Panc1 (cell line): ENCODE results near the gene MKRN2. TPM values are rescaled to one million over a fixed set of nuclear protein-coding genes. Genes with fewer than 3 reads are reported as not detected.

Experiments used
- ATAC-seq: fragments of 200-7000 bp; cut with Tn5 transposase; 2 replicates; pipeline ENCODE4 v1.9.1; 2020; ENCODE audit warnings: mild to moderate bottlenecking, moderate library complexity
- BruUV-seq: library from RNA; stranded (reverse); fragments of 400-500 nt; replicated peaks from 2 replicates; lab custom pipeline; 2021; lab: Mats Ljungman, UMichigan
- CTCF ChIA-PET: fragments of 300-600 bp; sonication (Branson Sonifier 250); formaldehyde crosslinking; loops from one replicate; lab custom pipeline; 2022; ENCODE audit warnings: antibody characterized with exemption; lab: Charles Lee
- POLR2A ChIA-PET: fragments of 300-600 bp; sonication (Branson Sonifier 250); formaldehyde crosslinking; loops from one replicate; lab custom pipeline; 2022; ENCODE audit warnings: antibody characterized with exemption; lab: Charles Lee
- DNase-seq: peaks from one replicate; pipeline ENCODE4 v3.0.0-alpha.2; 2010; ENCODE audit warnings: low read depth, low spot score
- H3K27ac ChIP-seq: 2 replicates; pipeline ENCODE4 v1.5.1; 2011; ENCODE audit warnings: mild to moderate bottlenecking, low read length, inconsistent platforms
- H3K27me3 ChIP-seq: fragments of 200-500 bp; sonication (Bioruptor generic); 2 replicates; pipeline ENCODE4 v1.6.0; 2014; ENCODE audit warnings: low read length, inconsistent platforms; ENCODE audit not compliant: control insufficient read depth, insufficient read depth
- H3K36me3 ChIP-seq: fragments of 200-500 bp; sonication (Bioruptor generic); 2 replicates; pipeline ENCODE4 v1.5.1; 2014; ENCODE audit warnings: inconsistent platforms, mild to moderate bottlenecking, low read length, moderate library complexity; ENCODE audit not compliant: control insufficient read depth, insufficient read depth
- H3K4me1 ChIP-seq: 2 replicates; pipeline ENCODE4 v1.5.1; 2011; ENCODE audit warnings: inconsistent platforms, mild to moderate bottlenecking, low read length, moderate library complexity; ENCODE audit not compliant: control insufficient read depth, insufficient read depth
- H3K4me3 ChIP-seq, 2 experiments: 2 replicates each; pipeline ENCODE4 v1.5.1; 2011 to 2012; ENCODE audit warnings: low read depth in 2 of 2, low read length in 2 of 2, mild to moderate bottlenecking in 2 of 2, inconsistent platforms in 1 of 2, moderate library complexity in 1 of 2
- H3K9me3 ChIP-seq: fragments of 200-500 bp; sonication (Bioruptor generic); 2 replicates; pipeline ENCODE4 v1.5.1; 2014; ENCODE audit warnings: low read depth, mild to moderate bottlenecking, inconsistent platforms, low read length, moderate library complexity; ENCODE audit not compliant: control insufficient read depth, insufficient read depth
- CTCF ChIP-seq: fragments of 450-650 bp; IDR thresholded peaks from 2 replicates; pipeline ENCODE4 v1.5.1; 2017; ENCODE audit warnings: mild to moderate bottlenecking
- POLR2AphosphoS5 ChIP-seq: IDR thresholded peaks from 2 replicates; pipeline ENCODE4 v1.6.1; 2012; ENCODE audit warnings: mild to moderate bottlenecking, low read depth, low read length, moderate library complexity
- REST ChIP-seq, 2 experiments: IDR thresholded peaks; 2 replicates each; pipeline ENCODE4 v1.6.1; 2011 to 2012; ENCODE audit warnings: low read depth in 2 of 2, control low read depth in 1 of 2, low read length in 1 of 2, mild to moderate bottlenecking in 1 of 2, moderate library complexity in 1 of 2; ENCODE audit not compliant: insufficient read depth in 1 of 2
- SIN3A ChIP-seq: IDR thresholded peaks from 2 replicates; pipeline ENCODE4 v1.6.1; 2012; ENCODE audit warnings: low read depth, mild to moderate bottlenecking, low read length, moderate library complexity, borderline replicate concordance; ENCODE audit not compliant: insufficient read depth
- TCF7L2 ChIP-seq: IDR thresholded peaks from 2 replicates; pipeline ENCODE4 v1.6.1; 2011; ENCODE audit warnings: mild to moderate bottlenecking, low read depth, low read length, inconsistent platforms
- in situ Hi-C: cut with HindIII; loops from 2 replicates; pipeline ENCODE4 v1.10.0; 2016; ENCODE audit warnings: low sequenced_read_pairs, low pct_unique_long_range_greater_than_20kb
- intact Hi-C: fragments of 100-400 bp; cut with micrococcal nuclease; formaldehyde crosslinking; loops from one replicate; pipeline ENCODE4 v1.10.0; 2022; ENCODE audit not compliant: unreplicated experiment
- total RNA-seq: library from RNA; stranded (reverse); gene quantifications from one replicate; pipeline ENCODE4 v1.2.1, GENCODE V29; 2021; ENCODE audit not compliant: unreplicated experiment

The MKRN2 gene
- total RNA-seq, 1 experiment from 2014 or later, result 19.4 TPM

- Histone ChIP-seq H3K4me3 (no peak overlapping the region), H3K9me3 (no peaks in the 10 kb centered on the region), H3K4me1 (no peaks in the 10 kb centered on the region), H3K27me3 (no peaks in the 10 kb centered on the region), H3K27ac (no peak overlapping the region), H3K36me3 (peaks cover 15% of the 10 kb centered on the region)
- BruUV-seq, result no TSS peak
- CTCF ChIA-PET, result no interaction called here
- no peak for TF ChIP-seq REST (IDR thresholded peaks at IDR 0.05; ENCODE audit: insufficient read depth in 1 of 2, low read depth in 2 of 2, low read length in 1 of 2)
- TF ChIP-seq TCF7L2, result no peak
- TF ChIP-seq SIN3A, result no peak
- no peak for TF ChIP-seq POLR2AphosphoS5
- TF ChIP-seq CTCF, result no peak
- intact Hi-C loops, result loop anchor here (10.0 kb wide), 1 partner anchor 736 kb away; no protein-coding TSS in a partner anchor
- ATAC-seq (no peak), DNase-seq (no peak)
- POLR2A ChIA-PET, result no interaction called here
- in situ Hi-C loops, result no loop called here
These were observed 54.2 kb downstream of the MKRN2 start for GRCh38 chr3:12611117-12611516.

DNA sequence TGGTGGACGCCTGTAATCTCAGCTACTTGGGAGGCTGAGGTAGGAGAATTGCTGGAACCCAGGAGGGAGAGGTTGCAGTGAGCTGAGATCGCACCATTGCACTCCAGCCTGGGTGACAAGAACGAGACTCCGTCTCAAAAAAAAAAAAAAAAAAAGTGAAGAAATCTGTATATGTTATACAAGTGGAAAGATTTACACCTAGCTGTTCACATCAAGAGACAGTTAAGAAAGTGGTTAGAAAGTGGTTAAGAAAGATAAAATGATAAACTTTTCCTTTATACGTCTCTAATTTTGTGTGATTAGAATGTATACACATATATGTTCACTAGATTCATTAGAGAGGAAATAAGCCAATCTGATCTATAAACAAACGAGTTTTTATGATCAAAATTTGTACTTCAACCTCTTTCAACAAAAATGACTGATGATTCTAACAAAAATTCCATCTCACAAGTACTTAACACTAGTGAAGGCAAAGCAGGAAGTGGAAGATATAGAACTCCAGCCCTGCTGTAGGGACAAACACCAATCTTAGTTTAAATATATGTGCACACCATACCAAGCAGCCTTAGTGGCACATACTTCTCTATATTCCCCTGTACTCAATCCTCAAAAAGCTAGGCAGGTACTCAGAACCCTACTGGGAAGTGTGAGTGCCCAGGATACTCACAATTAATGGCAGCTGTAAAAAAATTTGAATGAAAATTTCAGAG, 55.8 kb downstream of the MKRN2 start:
- H3K36me3 ChIP-seq, result peaks cover 15% of the 10 kb centered on the region
- DNase-seq, result no peak
- H3K27ac ChIP-seq, result no peak overlapping the region
- no peaks in the 10 kb centered on the region for H3K4me1 ChIP-seq
- in situ Hi-C loops (no loop called here), intact Hi-C loops (loop anchor here (10.0 kb wide), 1 partner anchor 738 kb away; no protein-coding TSS in a partner anchor)
- ATAC-seq, result no peak
- no peaks in the 10 kb centered on the region for H3K9me3 ChIP-seq
- ChIA-PET CTCF (no interaction called here), POLR2A (no interaction called here)
- no peaks in the 10 kb centered on the region for H3K27me3 ChIP-seq
- H3K4me3 ChIP-seq, result no peak overlapping the region
- BruUV-seq, result no TSS peak
- TF ChIP-seq SIN3A (no peak), CTCF (no peak), POLR2AphosphoS5 (no peak), REST (IDR thresholded peaks at IDR 0.05; ENCODE audit: insufficient read depth in 1 of 2, low read depth in 2 of 2, low read length in 1 of 2) (no peak), TCF7L2 (no peak)
